H1 (cell line): Measurements from ENCODE around the gene CHD9. TPM values are rescaled to one million over a fixed set of nuclear protein-coding genes. Genes with fewer than 3 reads are reported as not detected.

ENCODE experiments used
- CTCF ChIA-PET: fragments of 300-600 bp; sonication (Branson Sonifier 250); formaldehyde crosslinking; loops from one replicate; lab custom pipeline; 2021; ENCODE audit not compliant: partially characterized antibody; lab: Charles Lee
- POLR2A ChIA-PET: fragments of 300-600 bp; sonication (Branson Sonifier 250); formaldehyde crosslinking; loops from one replicate; lab custom pipeline; 2021; ENCODE audit warnings: inconsistent platforms; ENCODE audit not compliant: partially characterized antibody; lab: Charles Lee
- DNase-seq, 2 experiments: peaks; one replicate each; pipeline versions ENCODE4 v3.0.0 to v3.0.0-alpha.2; 2010 to 2022; ENCODE audit warnings: low spot score in 2 of 2, low read depth in 1 of 2, mixed read lengths in 1 of 2
- FAIRE-seq: peaks from 2 replicates; lab custom pipeline; 2011; peaks lifted over from hg19 to GRCh38; lab: Jason Lieb, UNC
- H2AFZ ChIP-seq: 2 replicates; pipeline ENCODE4 v1.8.1; 2012; ENCODE audit warnings: low read length, inconsistent platforms
- H2AK5ac ChIP-seq: 2 replicates; pipeline ENCODE4 v1.6.1; 2013; ENCODE audit warnings: low read depth, low read length
- H2BK120ac ChIP-seq: replicated peaks from 2 replicates; pipeline ENCODE3; 2013; ENCODE audit warnings: low read depth, low read length, inconsistent platforms
- H2BK12ac ChIP-seq: 2 replicates; pipeline ENCODE4 v1.6.1; 2013; ENCODE audit warnings: low read depth, low read length
- H2BK15ac ChIP-seq: 2 replicates; pipeline ENCODE4 v1.6.1; 2013; ENCODE audit warnings: low read length
- H2BK20ac ChIP-seq: 2 replicates; pipeline ENCODE4 v1.6.1; 2013; ENCODE audit warnings: low read length
- H2BK5ac ChIP-seq: 2 replicates; pipeline ENCODE4 v1.6.1; 2013; ENCODE audit warnings: low read depth, low read length
- H3K14ac ChIP-seq: 2 replicates; pipeline ENCODE4 v1.6.1; 2013; ENCODE audit warnings: inconsistent platforms; ENCODE audit not compliant: insufficient read length
- H3K18ac ChIP-seq: 2 replicates; pipeline ENCODE4 v1.6.1; 2013; ENCODE audit warnings: low read length; ENCODE audit errors: extremely low read depth
- H3K23ac ChIP-seq: 2 replicates; pipeline ENCODE4 v1.6.1; 2013; ENCODE audit warnings: inconsistent platforms; ENCODE audit not compliant: insufficient read length
- H3K23me2 ChIP-seq: 2 replicates; pipeline ENCODE4 v1.6.1; 2013; ENCODE audit warnings: low read depth, low read length
- H3K27ac ChIP-seq: 2 replicates; pipeline ENCODE4 v1.6.1; 2011; ENCODE audit warnings: low read depth, low read length, inconsistent platforms
- H3K27me3 ChIP-seq, 4 experiments: replicated peaks in 1 of 4; 1 replicate in 1 of 4; 2 replicates in 3 of 4; pipeline versions ENCODE4 v1.6.1 to v1.8.1; 2011 to 2013; ENCODE audit warnings: low read length in 3 of 4, mild to moderate bottlenecking in 3 of 4, inconsistent platforms in 2 of 4, mixed read lengths in 2 of 4, moderate library complexity in 1 of 4; ENCODE audit not compliant: control insufficient read depth in 3 of 4, insufficient read depth in 3 of 4; ENCODE audit errors: extremely low read depth in 1 of 4
- H3K36me3 ChIP-seq, 4 experiments: 2 replicates each; pipeline versions ENCODE4 v1.6.1 to v1.8.1; 2011 to 2013; ENCODE audit warnings: mild to moderate bottlenecking in 4 of 4, low read length in 3 of 4, moderate library complexity in 2 of 4, control low read depth in 1 of 4, inconsistent platforms in 1 of 4; ENCODE audit not compliant: insufficient read depth in 4 of 4, control insufficient read depth in 2 of 4
- H3K4ac ChIP-seq: replicated peaks from 2 replicates; pipeline ENCODE3; 2013; ENCODE audit warnings: low read length, low read depth, mixed read lengths, inconsistent platforms; ENCODE audit not compliant: insufficient read length
- H3K4me1 ChIP-seq, 4 experiments: replicated peaks in 1 of 4; 1 replicate in 1 of 4; 2 replicates in 3 of 4; pipeline versions ENCODE4 v1.6.1 to v1.8.1; 2011 to 2013; ENCODE audit warnings: low read length in 3 of 4, inconsistent platforms in 2 of 4, mixed read lengths in 1 of 4; ENCODE audit not compliant: insufficient read depth in 4 of 4, control insufficient read depth in 3 of 4
- H3K4me2 ChIP-seq, 2 experiments: 2 replicates each; pipeline versions ENCODE4 v1.6.1 to v1.8.1; 2011 to 2013; ENCODE audit warnings: low read depth in 2 of 2, low read length in 2 of 2, control low read depth in 1 of 2, inconsistent platforms in 1 of 2, mild to moderate bottlenecking in 1 of 2; ENCODE audit not compliant: insufficient read depth in 1 of 2
- H3K4me3 ChIP-seq, 4 experiments: fragments of 200-600, 300-600 bp in 1 of 4; sonication (generic), shearing (Covaris generic), sonication (Bioruptor Twin) in 1 of 4; 2 replicates each; pipeline versions ENCODE4 v1.5.1 to v1.8.1; 2011 to 2016; ENCODE audit warnings: low read length in 4 of 4, low read depth in 3 of 4, control low read depth in 2 of 4, inconsistent platforms in 2 of 4, mild to moderate bottlenecking in 2 of 4, mixed read lengths in 1 of 4, moderate library complexity in 1 of 4; ENCODE audit not compliant: insufficient read depth in 2 of 4; ENCODE audit errors: extremely low read depth in 1 of 4
- H3K56ac ChIP-seq: replicated peaks from 2 replicates; pipeline ENCODE3; 2013; ENCODE audit warnings: low read depth, mild to moderate bottlenecking, mixed read lengths, low read length, inconsistent platforms; ENCODE audit not compliant: insufficient read length
- H3K79me1 ChIP-seq: 2 replicates; pipeline ENCODE4 v1.6.1; 2013; ENCODE audit warnings: low read depth, low read length, control low read depth
- H3K79me2 ChIP-seq, 2 experiments: 2 replicates each; pipeline versions ENCODE4 v1.6.1 to v1.8.1; 2012 to 2013; ENCODE audit warnings: low read length in 2 of 2, mild to moderate bottlenecking in 2 of 2, inconsistent platforms in 1 of 2; ENCODE audit not compliant: insufficient read depth in 2 of 2, control insufficient read depth in 1 of 2
- H3K9ac ChIP-seq, 4 experiments: replicated peaks in 1 of 4; 1 replicate in 1 of 4; 2 replicates in 3 of 4; pipeline versions ENCODE4 v1.6.1 to v1.8.1; 2011 to 2013; ENCODE audit warnings: low read depth in 3 of 4, low read length in 3 of 4, control low read depth in 2 of 4, mild to moderate bottlenecking in 2 of 4, moderate library complexity in 2 of 4, inconsistent platforms in 1 of 4; ENCODE audit errors: extremely low read depth in 1 of 4
- H3K9me3 ChIP-seq, 2 experiments: 2 replicates each; pipeline versions ENCODE4 v1.6.1 to v1.8.1; 2012 to 2013; ENCODE audit warnings: mild to moderate bottlenecking in 2 of 2, moderate library complexity in 2 of 2, control low read depth in 1 of 2, inconsistent platforms in 1 of 2, low read depth in 1 of 2, low read length in 1 of 2, mixed read lengths in 1 of 2; ENCODE audit not compliant: insufficient read depth in 2 of 2
- H4K20me1 ChIP-seq, 2 experiments: replicated peaks in 1 of 2; 2 replicates each; pipeline versions ENCODE3 to v1.8.1; 2011 to 2013; ENCODE audit warnings: inconsistent platforms in 2 of 2, low read length in 2 of 2, mild to moderate bottlenecking in 1 of 2; ENCODE audit not compliant: insufficient read depth in 2 of 2, control insufficient read depth in 1 of 2
- H4K5ac ChIP-seq: 2 replicates; pipeline ENCODE4 v1.6.1; 2013; ENCODE audit warnings: low read length, low read depth, mixed read lengths, inconsistent platforms; ENCODE audit not compliant: insufficient read length
- H4K8ac ChIP-seq: 2 replicates; pipeline ENCODE4 v1.8.0; 2013; ENCODE audit warnings: mild to moderate bottlenecking, moderate library complexity, low read length, inconsistent platforms; ENCODE audit not compliant: insufficient read depth; ENCODE audit errors: extremely low read depth
- H4K91ac ChIP-seq: replicated peaks from 2 replicates; pipeline ENCODE3; 2013; ENCODE audit warnings: low read length, mixed read lengths, inconsistent platforms; ENCODE audit not compliant: insufficient read length
- ASH2L ChIP-seq: fragments of 200-600, 300-600 bp; sonication (generic); IDR thresholded peaks from one replicate; pipeline ENCODE4 v1.7.1; 2017; ENCODE audit warnings: low read length
- ATF3 ChIP-seq: IDR thresholded peaks from 2 replicates; pipeline ENCODE4 v1.6.1; 2011; ENCODE audit warnings: low read depth, mild to moderate bottlenecking, low read length; ENCODE audit not compliant: insufficient read depth
- CREB1 ChIP-seq: IDR thresholded peaks from 2 replicates; pipeline ENCODE4 v1.6.1; 2012; ENCODE audit warnings: inconsistent platforms
- CTBP2 ChIP-seq: IDR thresholded peaks from 2 replicates; pipeline ENCODE4 v1.7.0; 2011; ENCODE audit warnings: borderline replicate concordance, mild to moderate bottlenecking, moderate library complexity, mixed read lengths, low read length; ENCODE audit not compliant: insufficient read depth, insufficient read length
- GTF2F1 ChIP-seq: IDR thresholded peaks from 2 replicates; pipeline ENCODE4 v1.6.1; 2012; ENCODE audit warnings: low read depth, low read length, improper control_type of control experiment, borderline replicate concordance
- HDAC6 ChIP-seq: IDR thresholded peaks from one replicate; pipeline ENCODE4 v1.7.1; 2012; ENCODE audit warnings: low read depth, mild to moderate bottlenecking, inconsistent platforms, low read length, moderate library complexity
- PHF8 ChIP-seq: fragments of 200-600 bp; sonication (generic); conservative IDR thresholded peaks from 2 replicates; pipeline ENCODE4 v1.7.1; 2012; ENCODE audit warnings: low read depth, mild to moderate bottlenecking, inconsistent platforms, low read length, moderate library complexity
- POLR2AphosphoS5 ChIP-seq: IDR thresholded peaks from 2 replicates; pipeline ENCODE4 v1.6.1; 2011; ENCODE audit warnings: low read depth, low read length
- RAD21 ChIP-seq, 2 experiments: IDR thresholded peaks in 1 of 2; conservative IDR thresholded peaks in 1 of 2; 2 replicates each; pipeline ENCODE4 v1.6.1; 2011; ENCODE audit warnings: low read depth in 2 of 2, low read length in 2 of 2, improper control_type of control experiment in 1 of 2, inconsistent platforms in 1 of 2, mild to moderate bottlenecking in 1 of 2, moderate library complexity in 1 of 2
- RFX5 ChIP-seq: IDR thresholded peaks from 2 replicates; pipeline ENCODE4 v1.6.1; 2011; ENCODE audit warnings: low read depth, low read length, improper control_type of control experiment, borderline replicate concordance
- SP2 ChIP-seq: IDR thresholded peaks from 2 replicates; pipeline ENCODE4 v1.6.1; 2012; ENCODE audit warnings: mild to moderate bottlenecking, low read length, inconsistent platforms
- SP4 ChIP-seq: IDR thresholded peaks from 2 replicates; pipeline ENCODE4 v1.6.1; 2012; ENCODE audit warnings: low read length, inconsistent platforms
- WGBS, 2 experiments: shearing (Covaris generic) in 1 of 2; methylation state at CpG; one replicate each; pipeline versions ENCODE4 v1.1.6 to v1.1.7; 2013 to 2015; ENCODE audit warnings: low lambda C conversion rate in 2 of 2, mixed read lengths in 2 of 2, inconsistent platforms in 1 of 2, low coverage in 1 of 2, missing lambda C conversion rate in 1 of 2; ENCODE audit not compliant: insufficient replicate concordance in 2 of 2, insufficient coverage in 1 of 2, insufficient read length in 1 of 2; ENCODE audit errors: extremely low coverage in 1 of 2, missing lambda C conversion rate in 1 of 2; 5-methylcytosine and 5-hydroxymethylcytosine counted together
- polyA plus RNA-seq, 7 experiments: library from polyadenylated mRNA; depleted of rRNA in 3 of 7; stranded (reverse) in 5 of 7; unstranded in 2 of 7; fragments of >200 nt in 5 of 7; fragments of 200-250 nt in 2 of 7; gene quantifications; 1 replicate in 5 of 7; 2 replicates in 1 of 7; 4 replicates in 1 of 7; pipeline versions ENCODE4 v1.2.1 to v1.2.3, GENCODE V29; 2011 to 2013; ENCODE audit warnings: missing spikeins in 2 of 7, mixed read lengths in 2 of 7
- total RNA-seq: library from RNA; stranded (reverse); fragmentation: NEBNext Ultra II Directional; extraction: Animal tissue kit (Norgen Biotek cat#: 25700); gene quantifications from 2 replicates; pipeline ENCODE4 v1.2.1, GENCODE V29; 2021

The CHD9 gene
- total and polyA plus RNA-seq, 2 of the 8 experiments (the other 6 are each of a cell fraction or from before 2014, with no cell fraction given), result 9.9 to 32.4 TPM

GRCh38 chr16:53061256-53061655, 6.5 kb downstream of the CHD9 start:
- POLR2A ChIA-PET, result interaction anchor here (0.7 to 1.4 kb wide), 3 partner anchors 20 to 147 kb away, joined by 3 read pairs; no protein-coding TSS in a partner anchor
- TF ChIP-seq ASH2L, result no peak
- no peak for TF ChIP-seq ATF3
- TF ChIP-seq HDAC6, result no peak
- no peak for TF ChIP-seq RFX5
- TF ChIP-seq POLR2AphosphoS5, result no peak
- no peak for TF ChIP-seq SP4
- no peak for TF ChIP-seq SP2
- TF ChIP-seq GTF2F1, result no peak
- no peak for TF ChIP-seq RAD21 (IDR thresholded peaks at IDR 0.05 in 1 of 2, conservative IDR thresholded peaks at IDR 0.05 in 1 of 2; ENCODE audit: low read depth in 2 of 2, low read length in 2 of 2)
- TF ChIP-seq CREB1, result no peak
- no peak for TF ChIP-seq PHF8
- TF ChIP-seq CTBP2, result no peak

More at GRCh38 chr16:53061256-53061655, 6.5 kb downstream of the CHD9 start:
- Histone ChIP-seq H2BK15ac (no peak overlapping the region), H2BK20ac (no peak overlapping the region), H3K23ac (no peak overlapping the region), H3K79me2 (peaks cover 0 to 45% of the 10 kb centered on the region in 2 experiments; a peak in 2 of 4 replicates), H3K4me3 (no peak overlapping the region), H3K9ac (no peak overlapping the region), H3K36me3 (no peaks in the 10 kb centered on the region; a peak in 1 of 8 replicates), H2BK120ac (no peak overlapping the region), H3K9me3 (no peaks in the 10 kb centered on the region), H3K79me1 (peaks cover 15% of the 10 kb centered on the region; the same call in 1 of the 2 replicates), H2BK12ac (no peak overlapping the region), H3K18ac (no peak overlapping the region), H3K4me2 (no peak overlapping the region), H3K4ac (no peak overlapping the region), H3K56ac (no peak overlapping the region), H2BK5ac (no peak overlapping the region), H3K23me2 (no peaks in the 10 kb centered on the region; the same call in 1 of the 2 replicates), H3K4me1 (peaks cover 0 to 10% (median 3%) of the 10 kb centered on the region in 4 experiments; a peak in 2 of 7 replicates), H4K5ac (no peak overlapping the region), H4K91ac (no peak overlapping the region), H3K27ac (no peak overlapping the region), H3K14ac (no peak overlapping the region), H4K20me1 (no peaks in the 10 kb centered on the region), H2AK5ac (no peak overlapping the region), H3K27me3 (no peaks in the 10 kb centered on the region), H4K8ac (no peak overlapping the region), H2AFZ (no peak overlapping the region)
- 95% methylated on average over 5 of the region's 5 CpGs; no CpG with 5 or more reads in 1 of the 2 experiments for WGBS, 2 experiments
- no peak for DNase-seq
- FAIRE-seq, result no peak
- CTCF ChIA-PET, result interaction anchor here (0.7 kb wide), 1 partner anchor 1243 kb away, joined by 3 read pairs; no protein-coding TSS in a partner anchor
